ENCODE data around the gene EPB41L1.

Gene EPB41L1

GRCh38 chr20:36150489-36150846, 4.1 kb upstream of the EPB41L1 start:
- POLR2A ChIA-PET: no interaction called here
- CTCF ChIA-PET: interaction anchor here (1.5 to 1.8 kb wide), 3 partner anchors 52 to 289 kb away, joined by 3 to 7 read pairs (median 7); no protein-coding TSS in a partner anchor
- DNase-seq (ENCODE audit: extremely low spot score): no peak
- TF ChIP-seq CTCF (IDR thresholded peaks at IDR 0.05; ENCODE audit: control extremely low read depth, extremely low read depth, low read depth, missing control alignments): no peak

GRCh38 chr20:36150847-36151539, 3.5 kb upstream of the EPB41L1 start:
- ChIA-PET CTCF (interaction anchor here (1.5 kb wide), 1 partner anchor 158 kb away, joined by 3 read pairs; no protein-coding TSS in a partner anchor), POLR2A (no interaction called here)
- no peak for TF ChIP-seq CTCF (IDR thresholded peaks at IDR 0.05; ENCODE audit: control extremely low read depth, extremely low read depth, low read depth, missing control alignments)
- DNase-seq (ENCODE audit: extremely low spot score): no peak

GRCh38 chr20:36152261-36152660, 2.3 kb upstream of the EPB41L1 start:
- CTCF ChIA-PET: no interaction called here

GRCh38 chr20:36153204-36153603, 1.3 kb upstream of the EPB41L1 start:
- TF ChIP-seq CTCF (IDR thresholded peaks at IDR 0.05; ENCODE audit: control extremely low read depth, extremely low read depth, low read depth, missing control alignments): no peak
- CTCF ChIA-PET: no interaction called here
- DNase-seq (ENCODE audit: extremely low spot score): no peak
- POLR2A ChIA-PET: no interaction called here

More at GRCh38 chr20:36152261-36152660, 2.3 kb upstream of the EPB41L1 start:
- no peak for DNase-seq (ENCODE audit: extremely low spot score)
- no peak for TF ChIP-seq CTCF (IDR thresholded peaks at IDR 0.05; ENCODE audit: control extremely low read depth, extremely low read depth, low read depth, missing control alignments)
- POLR2A ChIA-PET: no interaction called here

- peak; percentile 59 for DNase-seq (ENCODE audit: extremely low spot score)
- TF ChIP-seq CTCF (IDR thresholded peaks at IDR 0.05; ENCODE audit: control extremely low read depth, extremely low read depth, low read depth, missing control alignments): no peak
- CTCF ChIA-PET: no interaction called here
- POLR2A ChIA-PET: no interaction called here
These were observed 522 bp upstream of the EPB41L1 start for GRCh38 chr20:36153736-36154699.

DNA sequence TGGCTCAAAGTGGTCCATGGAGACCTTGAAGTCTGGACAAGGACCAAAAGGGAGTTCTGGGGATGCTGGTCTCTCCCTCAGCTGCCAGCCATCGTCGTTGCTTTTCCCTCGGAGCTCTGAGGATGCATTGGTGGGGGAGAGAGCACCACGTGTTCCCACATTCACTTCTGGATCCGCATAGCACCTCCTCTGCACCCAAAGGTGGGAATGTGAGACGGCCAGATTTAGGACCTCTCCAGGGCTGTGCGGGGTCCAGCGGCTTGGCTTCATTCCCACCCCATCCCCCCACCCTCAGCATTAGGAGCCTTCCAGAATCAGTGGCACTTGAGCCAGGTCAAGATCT, 1.1 kb downstream of the EPB41L1 start:
- CTCF ChIA-PET: interaction anchor here (0.8 to 6.1 kb wide), 22 partner anchors 9 to 599 kb away, joined by 3 to 69 read pairs (median 4); no protein-coding TSS in a partner anchor
- TF ChIP-seq CTCF (IDR thresholded peaks at IDR 0.05; ENCODE audit: control extremely low read depth, extremely low read depth, low read depth, missing control alignments): no peak
- DNase-seq (ENCODE audit: extremely low spot score): no peak
- POLR2A ChIA-PET: no interaction called here

All from GM10248 (cell line).